Esophagus muscularis mucosa (tissue), 3 donors: Measurements from ENCODE around the gene FAM98A.

Source experiments
- CTCF ChIP-seq, 3 experiments: fragments of 200-600 bp in 2 of 3; fragments of 450-650 bp in 1 of 3; sonication (generic) in 2 of 3; IDR thresholded peaks; one replicate each; pipeline ENCODE4 v1.5.1; 2017 to 2019; ENCODE audit warnings: antibody characterized with exemption in 3 of 3, mild to moderate bottlenecking in 2 of 3, moderate library complexity in 1 of 3
- POLR2A ChIP-seq: fragments of 450-650 bp; IDR thresholded peaks from one replicate; pipeline ENCODE4 v1.6.1; 2017; ENCODE audit warnings: antibody characterized with exemption, moderate library complexity, mild to moderate bottlenecking, low read depth

GRCh38 chr2:33617989-33618388 is 18.9 kb upstream of the FAM98A start:
- TF ChIP-seq CTCF (IDR thresholded peaks at IDR 0.05) (no peak), POLR2A (no peak)
